Left lobe of liver (tissue), 2 donors: ENCODE data around the gene P2RY14. TPM values are rescaled to one million over a fixed set of nuclear protein-coding genes. Genes with fewer than 3 reads are reported as not detected.

Experiments used
- ATAC-seq: fragments of 200-7000 bp; cut with Tn5 transposase; one replicate; pipeline ENCODE4 v1.9.1; 2020; ENCODE audit warnings: mild to moderate bottlenecking, moderate library complexity
- DNase-seq: peaks from one replicate; pipeline ENCODE4 v3.0.0-alpha.2; 2020; ENCODE audit warnings: low spot score
- total RNA-seq: library from RNA; stranded (reverse); gene quantifications from one replicate; pipeline ENCODE4 v1.2.1, GENCODE V29; 2021
- donor health status: DM: no; HTN: no; CAD: no; lungs with moderate emphysema.
- donor health status: DM: no; HTN: yes; CAD: no.

P2RY14 gene
- not detected for total RNA-seq

DNA sequence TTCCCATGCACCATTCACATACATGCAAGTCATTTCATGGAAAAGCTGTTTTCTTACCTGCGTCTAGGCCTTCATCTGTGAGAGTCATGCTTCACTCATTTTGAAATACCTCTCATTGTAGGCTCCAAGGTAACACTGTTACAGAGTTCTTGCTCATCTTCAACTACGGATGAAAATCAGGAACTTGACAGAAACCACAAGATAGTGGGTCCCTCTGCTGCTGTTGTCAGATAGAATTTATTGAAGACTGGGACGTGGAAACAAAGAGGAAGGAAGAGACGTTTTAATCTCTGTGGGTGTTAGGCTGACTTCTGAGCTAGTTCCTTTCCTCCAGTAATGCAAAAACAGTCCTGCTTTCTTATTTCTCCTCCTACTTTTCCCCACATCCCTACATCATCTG, at the start of gene P2RY14:
Gene P2RY14 (minus strand): TSS at position 313 of the 400 bp plus-strand sequence. CDS start 64,226 bp downstream, outside the sequence.
- ATAC-seq (no peak), DNase-seq (no peak)

DNA sequence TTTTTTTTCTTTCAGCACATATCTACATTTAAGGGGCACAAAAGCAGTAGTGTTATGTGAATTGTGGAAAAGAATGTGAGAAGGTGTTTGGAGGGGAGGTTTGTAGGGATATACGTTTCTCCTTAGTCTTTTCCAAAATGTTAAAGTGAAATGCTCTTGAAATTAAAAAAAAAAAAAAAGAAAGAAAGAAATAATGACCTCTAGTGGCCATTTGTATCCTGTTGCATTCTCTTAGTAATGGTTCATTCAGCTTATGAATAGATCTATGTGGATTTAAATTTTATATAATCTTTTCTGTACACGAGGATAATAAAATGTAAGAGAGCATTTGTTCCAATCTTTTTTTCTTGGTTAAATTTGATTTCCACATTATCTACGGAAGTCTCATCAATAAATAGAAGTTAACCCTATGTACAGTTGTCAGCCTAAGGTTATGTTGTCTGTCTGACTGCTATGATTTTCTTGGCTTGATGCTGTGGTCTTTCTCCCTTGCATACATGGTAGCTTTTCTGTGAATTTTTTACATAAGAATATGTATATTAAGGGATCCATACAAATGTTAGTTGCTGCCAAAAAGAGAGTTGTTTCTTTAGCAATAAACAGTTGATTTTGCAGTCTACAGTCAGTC, 49.3 kb upstream of the P2RY14 start:
- DNase-seq = no peak
- ATAC-seq = peak; percentile 61

DNA sequence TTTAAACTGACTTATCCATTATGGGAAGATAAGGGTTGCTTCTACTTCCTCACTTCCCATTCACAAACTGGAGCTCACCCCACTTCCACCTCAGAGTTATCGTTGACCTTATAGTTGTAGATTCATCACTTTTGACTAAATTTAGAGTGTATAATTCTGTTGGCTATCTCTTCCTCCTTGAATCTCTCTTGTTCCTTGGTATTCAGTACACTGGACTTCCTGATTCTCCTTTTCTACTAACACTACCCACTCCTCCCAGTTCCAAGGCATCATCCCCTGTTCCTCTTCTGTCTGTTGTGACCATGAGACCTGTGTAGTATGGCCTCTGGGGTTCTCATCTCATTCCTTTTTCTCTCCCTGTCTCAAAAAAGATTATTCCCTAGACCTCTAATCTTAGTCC, 44.2 kb upstream of the P2RY14 start:
- ATAC-seq (peak; percentile 14), DNase-seq (no peak)

DNA sequence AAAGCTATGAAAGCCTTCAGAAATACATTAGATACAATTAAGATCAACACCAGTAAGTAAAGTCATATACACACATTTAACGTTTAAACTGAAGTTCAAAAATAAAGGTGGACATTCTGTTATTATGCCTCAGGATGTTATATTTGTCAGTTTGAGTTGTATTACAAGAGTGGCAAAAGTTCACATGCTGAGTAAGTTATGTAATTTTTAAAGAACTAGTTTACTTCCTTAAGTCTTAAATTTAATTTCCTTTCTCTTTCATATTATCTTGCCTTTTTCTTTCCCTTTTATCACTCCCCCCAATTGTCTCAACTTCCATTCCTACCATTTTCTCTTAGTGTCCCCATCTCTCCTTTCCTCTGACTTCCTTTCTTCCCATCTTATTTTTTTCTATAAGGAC, 43.2 kb upstream of the P2RY14 start:
- DNase-seq (no peak), ATAC-seq (no peak)

DNA sequence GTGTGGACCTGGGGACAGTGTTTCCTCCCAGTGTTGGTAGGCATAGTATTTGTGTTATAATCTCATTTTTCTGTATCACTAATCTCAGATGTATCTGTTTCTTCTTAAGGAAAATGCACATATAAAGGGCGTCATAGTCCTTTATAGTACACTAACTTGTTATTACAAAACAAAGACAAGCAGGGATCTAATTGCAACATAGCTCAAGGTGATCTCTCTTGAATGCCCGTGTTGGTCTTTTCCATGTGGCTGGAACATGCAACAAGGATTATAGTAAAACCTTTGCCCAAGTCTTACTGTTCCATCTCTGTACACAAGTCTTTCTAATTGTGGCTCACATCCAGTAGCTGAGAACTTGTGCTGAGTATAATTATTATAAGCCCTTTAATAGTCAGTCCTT, 41.8 kb upstream of the P2RY14 start:
- ATAC-seq (no peak), DNase-seq (no peak)

DNA sequence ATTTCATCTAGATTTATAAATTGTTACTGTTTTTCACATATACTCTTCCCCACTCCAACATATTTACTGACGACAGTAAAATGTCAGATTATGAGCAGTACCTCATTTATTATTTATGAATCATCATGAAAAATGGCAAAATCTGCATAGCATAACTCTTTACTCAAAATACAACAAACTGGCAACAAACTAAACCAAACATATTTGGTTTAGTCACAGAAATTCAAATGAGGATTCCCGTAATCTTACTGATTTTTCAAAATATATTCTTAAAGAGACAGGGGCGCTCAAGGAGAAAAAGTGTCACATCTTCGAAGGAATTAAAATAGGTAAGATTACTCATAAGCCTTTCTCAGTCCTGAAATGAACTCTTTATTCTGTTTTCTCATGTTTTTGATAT, 41.3 kb upstream of the P2RY14 start:
- DNase-seq (no peak), ATAC-seq (no peak)

DNA sequence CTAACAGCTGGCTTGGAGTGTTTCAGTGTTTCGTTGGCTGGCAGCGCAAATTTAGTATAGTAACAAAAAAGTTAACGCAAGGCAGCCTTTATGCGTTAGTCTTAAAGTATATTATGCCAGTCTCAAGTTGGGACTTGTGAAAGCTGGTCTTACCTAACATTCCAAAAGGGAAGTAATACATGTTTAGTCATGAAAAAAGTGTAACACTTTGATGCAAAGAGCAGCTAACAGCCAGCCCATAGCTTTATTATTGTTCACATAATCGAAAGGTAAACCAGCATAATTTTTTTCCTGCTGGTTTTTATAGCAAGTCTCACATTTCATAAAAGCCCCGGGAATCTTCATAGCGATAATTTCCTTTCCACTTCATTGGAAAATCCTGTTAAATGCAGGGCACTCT, 40.6 kb upstream of the P2RY14 start:
- no peak for DNase-seq
- ATAC-seq = no peak

DNA sequence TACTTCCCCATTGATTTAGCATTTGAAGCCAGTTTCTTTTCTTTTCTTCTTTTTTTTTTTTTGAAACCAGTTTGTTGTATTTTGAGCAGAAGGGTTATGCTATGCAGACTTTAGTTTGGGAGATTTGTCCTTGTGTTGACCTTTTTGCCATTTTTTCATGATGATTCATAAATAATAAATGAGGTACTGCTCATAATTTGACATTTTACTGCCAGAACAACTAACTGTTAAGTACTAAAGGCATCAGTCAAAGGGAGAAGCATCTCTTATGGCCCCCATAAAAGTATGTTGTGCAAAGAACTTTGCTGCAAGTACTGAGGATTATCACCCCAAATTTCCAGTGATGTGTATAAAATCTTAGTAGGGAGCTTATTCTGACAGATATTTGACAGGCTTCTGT, 40.0 kb upstream of the P2RY14 start:
- no peak for ATAC-seq

DNA sequence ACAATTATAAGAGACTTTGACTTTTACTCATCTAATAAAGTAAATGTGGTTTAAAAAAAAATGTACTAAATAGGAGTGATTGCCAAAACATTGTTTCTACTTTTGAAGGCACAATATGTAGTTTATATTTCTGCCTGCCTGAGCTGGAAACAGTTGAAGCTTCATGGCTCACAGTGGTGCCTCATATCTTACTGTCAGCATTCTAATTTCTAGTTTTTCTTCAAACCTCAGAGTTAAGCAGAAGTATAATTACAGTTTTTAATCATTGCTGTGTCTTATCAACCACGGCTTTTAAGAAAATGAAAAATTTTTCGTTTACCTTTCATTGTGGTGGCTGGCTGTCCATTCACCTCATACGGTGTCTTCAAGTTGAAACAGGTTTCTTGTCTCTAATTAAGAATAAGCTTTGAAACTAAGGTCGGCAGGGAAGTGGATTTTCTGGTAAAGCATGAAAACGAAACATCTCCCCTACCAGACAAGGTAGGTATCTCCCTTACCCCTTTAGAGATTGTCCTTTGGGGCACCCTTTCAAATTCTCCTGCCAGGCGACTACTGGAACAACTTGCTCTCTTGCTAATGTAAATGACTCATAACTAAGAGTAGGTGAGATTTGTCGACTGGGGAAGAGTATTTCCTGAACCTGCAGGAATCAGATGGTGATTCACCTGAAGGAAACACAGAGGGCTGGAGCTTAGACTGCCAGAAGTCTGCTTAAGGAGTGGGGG, 38.1 kb upstream of the P2RY14 start, which contains the start of gene GPR87:
Gene GPR87 (minus strand): TSS at position 554 of the 725 bp plus-strand sequence. CDS start 16,720 bp downstream, outside the sequence.
- ATAC-seq (no peak), DNase-seq (no peak)

More for the DNA sequence above, 40.0 kb upstream of the P2RY14 start:
- DNase-seq = no peak

DNA sequence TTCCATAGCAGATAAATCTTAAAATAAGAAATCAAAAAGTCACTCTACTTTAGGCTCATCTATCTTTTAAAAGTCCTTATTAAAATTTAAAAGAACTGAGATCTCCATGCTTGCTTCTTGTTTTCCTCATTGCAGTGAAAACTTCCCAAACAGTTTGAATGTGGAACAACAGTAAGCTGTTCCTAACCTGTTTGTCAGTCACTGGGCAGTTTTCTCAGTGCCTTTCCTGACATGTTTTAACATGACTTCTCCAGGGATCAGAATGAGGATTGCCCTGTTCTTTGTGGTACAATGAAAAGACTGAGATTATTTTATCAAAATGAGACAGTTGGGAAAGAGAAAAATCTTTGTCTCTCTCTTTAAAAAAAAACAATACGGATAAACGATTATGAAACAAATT, 37.5 kb upstream of the P2RY14 start:
- no peak for DNase-seq
- no peak for ATAC-seq

DNA sequence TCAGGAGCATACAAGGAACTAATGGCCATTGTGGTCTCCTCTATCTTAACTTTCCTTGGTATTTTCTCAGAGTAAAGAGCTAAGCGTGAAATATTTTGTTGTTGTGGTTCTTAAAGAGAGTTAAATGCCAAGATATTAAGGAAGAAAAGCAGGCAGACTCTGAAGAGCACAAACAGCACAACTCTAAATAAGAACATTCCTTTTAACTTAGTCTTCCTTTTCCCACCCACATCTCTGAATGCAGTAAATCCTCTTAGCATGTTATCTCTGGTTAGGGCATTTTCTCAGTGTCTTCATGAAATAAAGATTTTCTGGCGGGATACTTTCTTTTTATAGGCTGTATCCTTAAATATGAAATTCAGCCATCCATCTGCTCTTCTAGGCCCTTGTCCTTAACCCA, 36.8 kb upstream of the P2RY14 start:
- ATAC-seq = no peak
- DNase-seq = no peak

DNA sequence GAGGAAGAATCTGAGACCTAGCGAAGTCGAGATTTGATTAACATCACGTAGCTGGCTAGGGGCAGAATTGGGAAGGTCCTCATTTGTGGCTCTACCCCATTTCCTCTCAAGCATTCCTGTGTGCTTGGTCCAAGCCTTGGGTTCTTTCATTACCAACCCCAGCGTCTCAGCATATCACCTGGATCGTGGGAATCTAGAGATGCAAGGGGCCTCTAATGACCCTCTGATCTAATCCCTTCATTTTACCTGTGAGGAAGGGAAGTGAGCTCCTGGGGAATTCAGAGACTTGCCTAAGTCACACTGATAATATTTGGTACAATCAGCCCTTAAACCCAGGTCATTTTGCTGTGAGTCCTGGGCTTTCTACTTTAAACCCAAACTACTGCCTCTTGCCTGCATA, 36.3 kb upstream of the P2RY14 start:
- ATAC-seq (no peak), DNase-seq (no peak)

DNA sequence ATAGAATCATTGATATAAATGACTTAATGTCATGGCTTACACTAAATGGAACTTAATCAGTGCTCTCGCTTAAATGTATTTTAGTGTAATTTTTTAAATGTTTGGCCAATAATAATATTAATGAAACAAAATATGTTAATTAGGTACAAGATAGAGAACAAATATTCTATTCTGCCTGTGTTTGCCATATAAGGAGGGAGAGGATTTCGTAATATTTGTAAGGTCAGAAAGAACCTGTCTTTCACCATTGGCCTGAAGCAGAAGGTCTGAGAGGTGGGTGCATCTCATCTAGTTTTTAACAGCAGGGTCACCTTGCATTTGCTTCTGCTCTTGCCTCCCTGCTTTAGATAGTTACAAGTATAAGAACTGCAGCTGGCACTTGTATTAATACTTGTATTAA, 35.8 kb upstream of the P2RY14 start:
- ATAC-seq = no peak
- DNase-seq = no peak

DNA sequence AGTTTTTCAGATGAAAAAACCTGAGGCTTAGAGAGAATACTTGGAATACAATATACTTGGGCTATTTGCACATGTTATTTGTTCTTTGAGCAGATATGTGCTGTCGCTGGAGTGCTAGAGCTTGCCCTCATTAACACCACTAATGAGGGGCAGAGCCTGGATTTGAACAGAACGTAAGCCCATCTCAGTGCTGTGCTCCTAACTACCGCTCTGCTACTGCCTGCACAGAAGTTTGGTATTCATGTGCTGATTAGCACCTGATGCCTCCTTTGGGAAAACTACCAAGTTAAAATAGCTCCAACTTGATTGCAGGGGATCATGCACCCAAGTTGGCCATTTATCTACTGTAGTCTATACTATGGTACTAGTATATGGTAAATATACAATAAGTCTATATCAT, 34.6 kb upstream of the P2RY14 start:
- DNase-seq = no peak
- no peak for ATAC-seq

DNA sequence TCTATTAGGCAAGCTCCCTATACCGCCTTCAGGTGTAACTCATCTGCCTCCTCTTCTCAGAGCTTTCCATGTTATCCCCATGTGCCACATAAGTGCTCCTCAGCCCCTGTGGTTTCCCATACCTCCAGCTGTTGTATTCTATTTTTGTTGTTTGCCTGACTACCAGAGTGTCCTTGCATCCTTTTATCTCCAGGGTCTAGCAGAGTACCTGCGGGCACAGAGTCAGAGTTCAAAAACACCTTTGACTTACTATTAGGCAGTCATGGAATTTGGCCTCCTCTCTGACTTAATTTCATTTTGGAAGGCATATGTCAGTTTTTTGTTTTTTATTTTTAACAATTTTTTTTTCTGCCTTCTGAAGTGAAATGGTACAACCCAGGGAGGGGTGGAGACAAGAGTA, 31.2 kb upstream of the P2RY14 start:
- DNase-seq (no peak), ATAC-seq (no peak)

DNA sequence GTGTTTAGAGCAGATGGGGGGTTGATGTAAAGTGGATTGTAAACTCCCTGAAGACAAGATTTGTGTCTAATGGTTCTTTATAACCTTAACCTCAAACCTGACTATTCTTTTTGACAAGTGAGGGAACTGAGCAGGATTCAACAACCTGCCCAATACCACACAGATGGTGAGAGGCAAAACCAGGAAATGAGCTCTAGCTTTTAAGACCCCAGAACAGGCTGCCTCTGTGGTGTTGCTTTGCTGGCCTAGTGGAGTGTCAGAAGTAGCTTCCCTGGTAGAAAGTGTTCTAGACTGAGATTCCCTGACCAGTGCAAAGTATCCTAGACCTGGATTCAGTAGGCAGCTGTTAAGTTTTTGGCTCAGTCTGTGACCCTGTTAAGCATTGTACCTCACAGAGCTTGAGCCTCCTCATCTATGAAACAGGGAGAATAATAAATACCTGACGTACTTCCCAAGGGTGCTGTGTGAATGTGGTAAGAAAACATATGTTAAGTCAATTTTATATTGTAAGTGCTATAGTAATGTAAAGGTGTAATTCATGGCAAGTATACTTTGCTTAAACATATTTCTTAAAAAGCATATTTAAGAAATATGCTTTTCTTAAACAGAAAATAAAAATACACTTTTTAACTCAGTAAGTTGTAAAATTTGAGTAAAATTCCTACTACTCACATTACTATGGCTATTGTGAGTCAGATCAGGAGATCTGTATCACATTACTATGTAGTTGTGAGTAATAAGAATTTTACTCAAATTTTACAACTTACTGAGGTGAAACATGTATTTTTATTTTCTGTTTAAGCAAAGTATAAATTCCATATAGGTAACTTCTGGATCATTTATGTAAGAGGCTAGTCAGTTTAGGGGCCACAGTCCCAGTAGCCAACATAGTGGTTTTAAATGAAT, 29.5 kb upstream of the P2RY14 start:
- ATAC-seq (no peak), DNase-seq (no peak)

DNA sequence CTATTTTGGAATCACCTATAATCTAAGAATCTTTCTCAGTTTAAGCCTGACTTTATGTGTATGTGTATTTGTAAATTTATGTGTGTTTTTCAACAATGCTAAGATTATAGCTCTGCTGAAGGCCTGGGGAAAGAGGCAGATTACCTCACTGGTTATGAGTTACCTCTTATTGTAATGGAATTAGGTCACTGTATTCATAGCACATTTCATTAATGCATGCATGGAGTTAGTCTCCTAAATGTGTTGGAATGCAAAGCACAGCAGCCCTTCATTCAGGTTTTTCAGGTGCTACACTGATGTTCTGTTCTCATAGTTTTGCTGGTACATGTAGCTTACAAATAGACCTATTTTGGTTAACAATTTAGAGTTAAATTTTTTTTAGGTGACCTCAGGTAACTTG, 28.8 kb upstream of the P2RY14 start:
- DNase-seq (no peak), ATAC-seq (no peak)

DNA sequence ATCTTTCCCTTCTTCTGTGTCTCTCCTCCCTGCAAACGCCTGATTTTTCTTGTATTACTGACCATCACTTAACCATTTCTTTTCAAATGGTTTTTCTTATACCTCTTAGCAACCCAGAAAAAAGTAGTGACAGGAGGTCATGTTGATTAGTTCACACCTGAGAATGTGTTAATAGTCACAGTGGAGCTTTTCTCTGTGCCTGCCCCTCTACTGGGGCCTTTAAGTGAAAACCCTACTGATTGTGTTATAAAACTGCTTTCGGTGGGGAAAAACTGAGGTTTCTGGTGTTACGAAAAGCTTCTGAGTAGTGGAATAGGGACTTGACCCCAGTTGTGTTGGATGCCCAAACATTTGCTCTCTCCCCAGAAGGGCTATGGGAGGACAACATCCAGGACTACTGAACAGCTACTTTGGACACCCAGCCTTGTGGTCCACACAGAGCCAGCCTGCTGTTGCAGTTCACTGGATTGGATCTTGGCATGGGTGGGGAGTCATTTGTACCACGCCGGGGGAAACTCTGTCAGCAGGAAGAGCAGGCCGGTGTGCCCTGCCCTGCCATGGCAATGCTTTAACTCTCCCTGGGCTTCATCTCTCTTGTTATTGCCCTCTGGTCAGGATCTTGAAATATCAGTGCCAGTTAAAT, 27.9 kb upstream of the P2RY14 start:
- DNase-seq (no peak), ATAC-seq (no peak)

DNA sequence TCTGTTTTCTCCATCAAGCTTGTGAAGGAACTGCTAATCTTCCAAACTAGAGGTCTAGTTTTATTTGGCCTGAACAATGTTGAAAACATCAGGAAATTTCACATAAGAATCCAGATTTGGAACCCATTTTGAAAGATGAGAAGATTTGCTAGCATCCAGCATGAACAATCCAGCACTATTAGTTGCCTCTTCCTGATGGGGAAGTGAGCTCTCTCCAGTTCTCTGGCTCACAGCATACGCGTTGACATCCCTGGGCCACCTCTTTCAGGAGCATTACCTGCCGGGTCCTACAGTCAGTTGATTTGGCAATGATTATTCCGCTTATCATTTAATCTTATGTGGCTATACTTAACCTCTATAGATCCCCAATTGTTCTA, 27.4 kb upstream of the P2RY14 start:
- ATAC-seq = no peak
- no peak for DNase-seq

DNA sequence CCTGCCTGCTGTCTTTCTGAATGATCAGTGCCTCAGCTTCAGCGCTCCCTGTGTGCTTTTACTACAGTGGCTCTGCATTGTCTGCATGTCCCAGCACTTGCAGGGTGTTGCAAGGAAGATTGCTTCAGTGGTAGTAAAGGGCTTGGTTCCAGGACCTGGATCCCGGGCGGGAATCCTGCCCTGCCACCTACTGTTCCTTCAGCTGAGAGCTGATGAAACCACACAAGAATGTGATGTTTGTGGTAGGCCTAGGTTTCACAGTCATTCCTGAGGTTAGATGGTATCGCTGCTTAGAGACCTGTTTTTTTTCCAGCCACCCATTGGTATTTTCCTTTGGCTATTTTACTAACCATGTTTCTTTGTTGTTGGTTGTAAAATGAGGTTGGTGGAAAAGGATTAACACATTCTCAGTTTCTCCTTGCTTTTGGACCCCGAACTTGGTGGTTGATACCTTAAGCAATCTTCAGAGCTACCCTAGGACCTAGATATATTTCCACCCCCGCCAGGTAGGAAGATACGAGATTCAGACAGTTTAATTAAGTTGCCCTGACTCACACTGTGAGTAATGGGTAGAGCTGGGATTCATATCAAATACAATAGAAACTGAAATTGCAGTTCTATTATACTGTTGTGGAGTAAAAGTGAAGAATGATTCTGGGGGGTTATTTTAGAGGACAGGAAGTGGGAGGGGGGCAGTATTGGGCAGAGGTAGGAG, 26.9 kb upstream of the P2RY14 start:
- peak; percentile 69 for DNase-seq
- ATAC-seq = peak; percentile 96

DNA sequence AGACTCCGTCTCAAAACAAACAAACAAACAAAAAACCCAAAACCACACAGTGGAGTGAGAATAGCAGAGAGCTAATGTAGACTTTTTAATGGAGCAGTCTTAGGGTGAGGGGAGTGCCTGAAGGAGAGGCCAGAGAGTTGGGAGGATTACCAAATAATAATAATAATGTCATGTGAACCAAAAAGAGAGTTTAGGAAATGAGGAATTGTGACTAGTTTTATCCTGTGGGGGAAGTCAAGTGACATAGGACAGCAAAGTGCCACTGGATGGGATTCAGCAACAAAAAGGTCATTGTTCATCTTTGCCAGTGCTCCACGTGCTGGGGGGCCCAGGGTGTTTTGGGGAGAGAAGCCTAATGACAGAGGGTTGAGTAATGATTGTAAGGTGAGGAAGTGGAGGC, 25.4 kb upstream of the P2RY14 start:
- DNase-seq (no peak), ATAC-seq (no peak)
